Measurements from ENCODE around the gene LAMA5. TPM values are rescaled to one million over a fixed set of nuclear protein-coding genes. Genes with fewer than 3 reads are reported as not detected.

Gene LAMA5
- total and polyA plus RNA-seq, 2 of the 8 experiments (the other 6 are each of a cell fraction or from before 2014, with no cell fraction given), result 34.4 to 225 TPM

GRCh38 chr20:62326959-62327725 is 40.0 kb downstream of the LAMA5 start (continued):
- TF ChIP-seq BRCA1 (IDR thresholded peaks at IDR 0.05; ENCODE audit: low read depth, low read length), result no peak
- no peak for TF ChIP-seq RXRA (IDR thresholded peaks at IDR 0.05; ENCODE audit: insufficient read depth, low read depth, low read length)
- no peak for TF ChIP-seq KDM4A (IDR thresholded peaks at IDR 0.05; ENCODE audit: low read depth, low read length, severe bottlenecking)
- no peak for TF ChIP-seq EGR1 (IDR thresholded peaks at IDR 0.05; ENCODE audit: borderline replicate concordance, low read depth, low read length)
- TF ChIP-seq SUZ12 (IDR thresholded peaks at IDR 0.05; ENCODE audit: low read length), result no peak

Measured in H1 (cell line).